ENCODE measurements around the gene MLIP. TPM values are rescaled to one million over a fixed set of nuclear protein-coding genes. Genes with fewer than 3 reads are reported as not detected.

MLIP gene
- total RNA-seq, 4 donors from 2014 or later = 8.8 to 32.1 (median 15.3) TPM; not detected in 1

GRCh38 chr6:54133186-54133585 lies 21.9 kb downstream of the MLIP start:
- H3K36me3 ChIP-seq = no peaks in the 10 kb centered on the region
- no peaks in the 10 kb centered on the region for H3K27me3 ChIP-seq
- DNase-seq = no peak
- H3K4me3 ChIP-seq = no peak overlapping the region
- no peaks in the 10 kb centered on the region for H3K9me3 ChIP-seq
- TF ChIP-seq CTCF (IDR thresholded peaks at IDR 0.05) (no peak), POLR2A (IDR thresholded peaks at IDR 0.05) (no peak)
- no peak overlapping the region for H3K27ac ChIP-seq
- H3K4me1 ChIP-seq = peaks cover 0 to 6% (median 0%) of the 10 kb centered on the region in 4 donors

- no peaks in the 10 kb centered on the region for H3K27me3 ChIP-seq
- H3K4me1 ChIP-seq = peaks cover 0 to 6% (median 0%) of the 10 kb centered on the region in 4 donors
- no peak for DNase-seq
- no peak overlapping the region for H3K4me3 ChIP-seq
- TF ChIP-seq CTCF (IDR thresholded peaks at IDR 0.05) = no peak
- TF ChIP-seq POLR2A (IDR thresholded peaks at IDR 0.05) = no peak
- no peak overlapping the region for H3K27ac ChIP-seq
- no peaks in the 10 kb centered on the region for H3K36me3 ChIP-seq
- H3K9me3 ChIP-seq = no peaks in the 10 kb centered on the region
These were observed 23.7 kb downstream of the MLIP start for GRCh38 chr6:54134935-54135334.

GRCh38 chr6:54135665-54136369 lies 24.6 kb downstream of the MLIP start:
- peaks cover 0 to 6% (median 0%) of the 10 kb centered on the region in 4 donors for H3K4me1 ChIP-seq
- TF ChIP-seq CTCF (IDR thresholded peaks at IDR 0.05) (no peak), POLR2A (IDR thresholded peaks at IDR 0.05) (no peak)
- H3K9me3 ChIP-seq = no peaks in the 10 kb centered on the region
- no peaks in the 10 kb centered on the region for H3K36me3 ChIP-seq
- H3K27me3 ChIP-seq = no peaks in the 10 kb centered on the region
- H3K4me3 ChIP-seq = no peak overlapping the region
- H3K27ac ChIP-seq = no peak overlapping the region
- no peak for DNase-seq

GRCh38 chr6:54138795-54139194 lies 27.6 kb downstream of the MLIP start:
- no peak overlapping the region for H3K27ac ChIP-seq
- H3K9me3 ChIP-seq = no peaks in the 10 kb centered on the region
- H3K36me3 ChIP-seq = no peaks in the 10 kb centered on the region
- H3K4me1 ChIP-seq = peaks cover 0 to 6% (median 0%) of the 10 kb centered on the region in 4 donors
- TF ChIP-seq CTCF (IDR thresholded peaks at IDR 0.05) (no peak), POLR2A (IDR thresholded peaks at IDR 0.05) (no peak)
- no peak for DNase-seq
- H3K27me3 ChIP-seq = no peaks in the 10 kb centered on the region
- H3K4me3 ChIP-seq = no peak overlapping the region

GRCh38 chr6:54140811-54141210 lies 29.6 kb downstream of the MLIP start:
- H3K36me3 ChIP-seq = no peaks in the 10 kb centered on the region
- no peak overlapping the region for H3K4me3 ChIP-seq
- H3K4me1 ChIP-seq = peaks cover 0 to 4% (median 0%) of the 10 kb centered on the region in 4 donors
- no peak overlapping the region for H3K27ac ChIP-seq
- no peak for TF ChIP-seq POLR2A (IDR thresholded peaks at IDR 0.05)
- no peak for TF ChIP-seq CTCF (IDR thresholded peaks at IDR 0.05)
- no peak for DNase-seq
- H3K9me3 ChIP-seq = no peaks in the 10 kb centered on the region
- no peaks in the 10 kb centered on the region for H3K27me3 ChIP-seq

Measured in Peyer's patch (tissue), 4 donors.